GM19035 (cell line): ENCODE data around the gene FAM78B.

Source experiments
- ATAC-seq: cut with Tn5 transposase; IDR thresholded peaks from one replicate; pipeline ENCODE4 v1.9.1; 2021; ENCODE audit not compliant: unreplicated experiment

Gene FAM78B

DNA sequence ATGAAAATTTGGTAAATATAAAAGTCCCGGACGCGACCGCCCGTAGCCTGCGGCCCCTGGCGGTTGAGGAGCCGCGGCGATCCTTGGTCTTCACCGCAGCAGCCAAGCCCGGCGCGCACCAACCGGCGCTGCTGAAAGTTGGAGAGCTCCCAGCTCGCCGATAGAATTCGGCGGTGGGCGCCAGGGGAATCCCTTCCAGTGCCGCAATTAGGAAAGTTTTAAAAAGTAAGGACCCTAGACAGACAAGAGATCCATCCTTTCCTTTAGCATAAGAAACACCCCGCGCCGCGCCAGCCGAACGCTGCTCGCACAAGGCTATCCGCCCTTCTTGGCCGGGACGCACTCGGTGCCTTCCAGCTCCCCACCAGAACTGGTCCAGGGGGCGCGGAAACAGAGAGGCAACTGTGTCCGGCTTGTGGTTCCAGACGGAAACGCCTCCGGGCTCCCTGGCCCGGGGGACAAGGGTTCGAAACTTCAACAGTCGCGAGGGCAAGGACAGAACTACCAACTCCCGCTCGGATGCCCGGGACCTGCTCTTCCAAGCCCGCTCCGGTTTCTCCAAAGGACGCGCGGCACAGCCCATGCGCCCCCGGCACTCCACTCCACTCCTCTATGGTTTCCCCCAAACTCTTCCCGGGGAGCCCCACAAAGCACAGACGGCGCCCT is 1.7 kb downstream of the FAM78B start:
- ATAC-seq = peak; percentile 24

DNA sequence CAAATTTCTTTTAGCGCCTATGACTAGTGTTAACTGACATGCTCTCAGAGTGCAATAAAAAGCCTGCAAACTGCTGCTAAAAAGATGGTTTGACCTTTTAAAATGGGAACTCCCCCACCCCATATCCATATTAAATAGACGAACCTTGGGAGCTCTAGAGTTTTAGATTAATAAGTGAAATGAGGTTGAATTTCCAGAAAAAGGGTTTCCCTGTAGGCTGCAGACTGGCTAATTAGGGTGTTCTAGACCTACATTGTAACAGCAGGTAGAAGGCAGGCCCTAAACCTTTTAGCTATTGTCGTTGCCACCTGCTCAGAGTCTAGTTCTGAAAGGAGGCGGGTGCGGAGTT is 2.2 kb downstream of the FAM78B start:
- no peak for ATAC-seq

DNA sequence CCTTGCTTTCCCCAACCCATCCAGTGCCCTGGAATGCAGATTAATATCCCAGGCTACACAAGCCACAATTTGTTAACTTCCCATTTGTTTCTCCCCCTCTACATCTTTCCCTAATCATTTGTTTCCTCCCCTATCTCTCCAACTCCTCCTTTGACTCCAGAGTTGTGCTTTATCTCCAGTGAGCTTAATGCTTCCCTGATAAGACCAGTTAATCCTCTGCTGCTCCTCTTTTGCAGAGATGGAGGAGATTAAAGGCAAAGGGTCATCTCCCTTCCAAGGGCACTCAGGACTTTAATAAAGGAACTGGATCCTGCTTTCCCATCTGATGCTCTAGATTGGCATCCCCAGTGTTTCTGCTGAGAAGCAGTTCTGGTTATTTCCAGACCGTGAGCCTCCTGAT is 7.1 kb downstream of the FAM78B start:
- ATAC-seq = no peak

DNA sequence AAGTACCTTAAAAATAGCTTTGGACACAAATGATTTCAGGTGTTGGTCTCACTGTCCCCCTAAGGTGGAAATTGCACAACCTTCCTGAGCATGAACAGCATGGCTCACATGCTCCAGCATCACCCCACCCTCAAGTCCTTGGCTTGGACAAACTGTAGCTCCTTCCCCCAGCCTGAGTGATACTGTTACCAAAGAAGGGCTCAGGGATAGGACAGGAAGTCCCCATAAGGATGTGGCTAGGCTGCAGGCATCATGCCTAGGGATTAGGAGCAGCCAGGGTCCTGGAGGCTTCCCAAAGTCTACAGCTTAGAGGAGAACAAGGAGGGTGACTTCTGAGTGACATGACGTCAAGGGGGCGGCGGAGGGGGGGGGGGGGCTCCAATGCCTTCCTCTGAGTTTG is 10.1 kb downstream of the FAM78B start:
- no peak for ATAC-seq

- no peak for ATAC-seq
Observed at GRCh38 chr1:166155108-166155507, 11.7 kb downstream of the FAM78B start.

GRCh38 chr1:166153525-166154314 is 13.1 kb downstream of the FAM78B start:
- no peak for ATAC-seq

- no peak for ATAC-seq
Observed at GRCh38 chr1:166152978-166153377, 13.8 kb downstream of the FAM78B start.

- ATAC-seq = no peak
Observed at GRCh38 chr1:166151804-166152203, 15.0 kb downstream of the FAM78B start.

GRCh38 chr1:166145499-166145898 is 21.3 kb downstream of the FAM78B start:
- ATAC-seq = no peak

DNA sequence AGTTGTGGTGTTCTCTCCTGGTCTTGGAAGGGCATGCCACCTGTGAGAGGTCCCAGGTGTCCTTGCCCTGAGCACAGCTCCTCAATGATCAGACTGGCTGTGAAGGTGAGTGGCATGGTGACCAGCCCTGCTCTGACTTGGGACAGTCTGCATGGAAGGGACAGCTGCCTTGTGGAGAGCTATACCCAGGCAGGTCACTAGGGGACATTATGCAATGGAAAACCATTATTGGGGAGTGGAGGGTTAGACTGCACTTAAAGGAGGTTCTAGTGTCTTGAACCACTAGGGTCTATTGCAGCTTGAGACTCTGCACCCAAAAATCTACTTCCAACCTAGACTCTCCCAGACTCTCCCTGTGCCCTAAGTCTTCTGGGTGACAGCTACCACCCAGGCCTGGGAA is 24.8 kb downstream of the FAM78B start:
- no peak for ATAC-seq

DNA sequence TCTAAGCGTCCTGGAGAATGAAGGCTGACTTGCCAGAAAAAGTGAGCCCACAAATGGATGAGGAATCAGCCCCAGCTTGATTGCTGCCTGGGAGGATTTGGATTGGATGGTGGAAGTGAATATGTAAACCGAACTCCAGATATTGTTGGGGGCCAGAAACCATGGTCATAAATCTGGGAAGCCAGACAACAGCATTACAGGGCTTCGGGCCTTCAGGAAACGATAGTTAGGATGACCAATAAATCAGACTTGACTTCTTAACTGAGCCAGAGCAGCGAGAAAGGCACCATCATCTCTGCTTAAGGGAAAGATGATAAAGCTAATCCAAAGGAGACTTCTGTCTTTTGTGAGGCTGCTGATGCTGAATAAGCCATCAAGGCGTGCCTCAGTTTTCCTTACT is 26.6 kb downstream of the FAM78B start:
- no peak for ATAC-seq

DNA sequence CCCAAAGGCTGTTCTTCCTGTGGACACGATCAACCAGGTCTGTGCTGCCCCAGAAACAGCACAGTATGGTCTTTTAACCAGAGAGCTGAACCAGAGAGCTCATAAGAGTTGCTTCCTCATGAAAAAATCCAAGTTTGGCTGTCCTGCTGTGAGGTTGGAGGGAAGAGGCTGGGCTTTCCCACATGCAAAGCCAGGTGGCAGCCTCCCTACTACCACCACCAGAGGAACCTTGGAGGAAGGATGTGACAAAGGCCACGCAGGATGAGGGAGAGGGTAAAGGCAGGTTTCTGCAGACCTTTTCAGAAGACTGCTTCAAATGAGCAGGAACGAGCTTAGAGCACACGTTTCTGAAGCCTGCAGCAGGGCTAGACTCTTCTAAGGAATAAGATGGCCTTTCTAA is 27.1 kb downstream of the FAM78B start:
- no peak for ATAC-seq

GRCh38 chr1:166136699-166137401 is 30.0 kb downstream of the FAM78B start:
- no peak for ATAC-seq

GRCh38 chr1:166136222-166136621 is 30.6 kb downstream of the FAM78B start:
- no peak for ATAC-seq

- ATAC-seq = no peak
Observed at GRCh38 chr1:166133857-166134256, 32.9 kb downstream of the FAM78B start.

DNA sequence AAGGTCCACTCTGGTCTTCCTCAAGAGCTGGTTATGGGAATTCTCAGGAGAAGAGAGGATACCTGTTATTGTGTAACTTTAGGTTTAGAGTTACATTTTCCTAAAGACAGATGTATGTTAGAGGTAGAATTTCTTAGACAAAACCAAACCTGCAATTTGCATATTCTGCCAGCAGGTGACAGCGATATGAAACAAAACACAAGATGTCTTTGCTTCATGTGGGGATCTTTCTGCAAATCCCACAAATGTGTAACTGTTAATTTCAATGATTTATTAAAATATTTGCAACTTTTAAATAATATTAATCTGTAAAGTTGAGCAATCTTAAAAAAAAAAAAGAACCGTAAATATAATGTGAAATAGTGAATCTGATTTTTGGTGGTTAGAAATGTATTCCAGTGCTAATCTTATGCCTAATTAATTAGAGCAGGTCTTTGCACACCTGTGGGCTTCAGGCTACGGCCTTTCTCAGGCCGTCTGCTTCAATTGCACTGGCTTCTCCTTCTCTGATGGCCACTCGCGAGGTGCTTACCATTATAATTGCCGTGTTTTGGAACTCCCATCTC is 33.4 kb downstream of the FAM78B start:
- ATAC-seq = no peak

DNA sequence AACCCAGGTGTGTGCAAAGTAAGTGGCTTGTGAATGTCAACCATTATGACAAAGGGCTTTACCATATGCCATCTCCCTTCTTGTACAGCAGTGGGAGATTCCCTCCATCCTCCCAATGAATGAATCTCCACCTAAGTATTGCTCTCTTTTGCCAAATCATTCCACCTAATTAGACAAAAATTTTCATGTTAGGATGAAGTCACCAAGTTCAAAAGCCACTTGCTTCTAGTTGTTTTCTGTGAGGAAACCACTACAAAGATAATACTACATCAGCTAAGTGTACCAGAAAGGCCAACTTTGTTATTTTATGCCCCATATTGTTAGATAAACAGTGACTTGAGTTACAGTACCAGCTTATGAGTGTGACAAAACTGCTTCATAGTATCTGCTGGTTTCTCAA is 34.3 kb downstream of the FAM78B start:
- no peak for ATAC-seq

DNA sequence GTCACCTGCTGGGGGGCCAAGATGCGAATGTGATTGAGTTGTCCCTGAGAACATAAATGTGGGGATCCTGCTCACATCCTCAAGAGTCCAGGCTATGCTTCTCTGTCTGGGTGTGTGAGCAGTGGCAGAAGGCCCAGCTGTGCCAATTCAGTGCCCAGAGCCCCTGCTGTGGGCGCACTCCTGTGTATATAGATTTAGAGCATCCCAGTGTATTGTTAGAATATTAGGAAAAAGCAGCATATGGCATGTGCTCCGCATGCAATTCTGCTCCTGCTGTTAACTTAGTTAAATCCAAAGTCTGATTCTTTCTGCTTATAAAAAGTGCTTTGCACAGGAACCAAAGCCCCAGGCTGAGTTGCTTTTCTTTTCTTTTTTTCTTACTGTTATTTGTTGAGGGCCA is 37.8 kb downstream of the FAM78B start:
- ATAC-seq = no peak

GRCh38 chr1:166128195-166128594 is 38.6 kb downstream of the FAM78B start:
- no peak for ATAC-seq

- no peak for ATAC-seq
Observed at GRCh38 chr1:166127003-166127402, 39.8 kb downstream of the FAM78B start.

- ATAC-seq = no peak
Observed at GRCh38 chr1:166122873-166123466, 43.8 kb downstream of the FAM78B start.
